KOPT-K1 (cell line): ENCODE data around the gene PEDS1.
"Not testable (repeated sequence)": the region's sequence is repeated elsewhere in the genome, so short reads cannot be mapped to it uniquely, and the experiment has no call there.

Experiments
- H3K27ac ChIP-seq: fragments of 200-600 bp; sonication (generic); 2 replicates; pipeline ENCODE4 v1.5.1; 2016; ENCODE audit warnings: antibody characterized with exemption, mild to moderate bottlenecking, low read depth, low read length; ENCODE audit not compliant: poor library complexity, severe bottlenecking
- H3K36me3 ChIP-seq: fragments of 200-600 bp; sonication (generic); 2 replicates; pipeline ENCODE4 v1.5.1; 2017; ENCODE audit warnings: antibody characterized with exemption, mild to moderate bottlenecking, low read length, moderate library complexity; ENCODE audit not compliant: insufficient read depth
- H3K9me3 ChIP-seq: fragments of 200-600 bp; sonication (generic); 2 replicates; pipeline ENCODE4 v1.5.1; 2017; ENCODE audit warnings: antibody characterized with exemption, low read length, mild to moderate bottlenecking; ENCODE audit not compliant: insufficient read depth, poor library complexity, severe bottlenecking

The PEDS1 gene

GRCh38 chr20:50136822-50137599 lies 16.5 kb downstream of the PEDS1 start:
- no peak overlapping the region for H3K27ac ChIP-seq
- peaks cover 99% of the 10 kb centered on the region for H3K36me3 ChIP-seq
- H3K9me3 ChIP-seq, result no peaks in the 10 kb centered on the region

GRCh38 chr20:50135157-50135556 lies 18.4 kb downstream of the PEDS1 start:
- H3K27ac ChIP-seq, result not testable (repeated sequence)
- H3K36me3 ChIP-seq, result peaks cover 97% of the 10 kb centered on the region

GRCh38 chr20:50133474-50134217 lies 19.9 kb downstream of the PEDS1 start:
- H3K36me3 ChIP-seq, result peaks cover 97% of the 10 kb centered on the region
- H3K9me3 ChIP-seq, result no peaks in the 10 kb centered on the region
- H3K27ac ChIP-seq, result no peak overlapping the region

More at GRCh38 chr20:50135157-50135556, 18.4 kb downstream of the PEDS1 start:
- H3K9me3 ChIP-seq, result not testable (repeated sequence)

- H3K36me3 ChIP-seq, result peaks cover 97% of the 10 kb centered on the region
- no peak overlapping the region for H3K27ac ChIP-seq
- H3K9me3 ChIP-seq, result no peaks in the 10 kb centered on the region
These were observed 20.5 kb downstream of the PEDS1 start for GRCh38 chr20:50133041-50133440.

GRCh38 chr20:50130995-50131394 lies 22.5 kb downstream of the PEDS1 start:
- Histone ChIP-seq H3K36me3 (peaks cover 97% of the 10 kb centered on the region), H3K9me3 (no peaks in the 10 kb centered on the region), H3K27ac (no peak overlapping the region)

- Histone ChIP-seq H3K27ac (no peak overlapping the region), H3K36me3 (peaks cover 97% of the 10 kb centered on the region), H3K9me3 (no peaks in the 10 kb centered on the region)
These were observed 23.2 kb downstream of the PEDS1 start for GRCh38 chr20:50130356-50130723.

GRCh38 chr20:50129662-50130355 lies 23.7 kb downstream of the PEDS1 start:
- no peaks in the 10 kb centered on the region for H3K9me3 ChIP-seq
- no peak overlapping the region for H3K27ac ChIP-seq
- H3K36me3 ChIP-seq, result peaks cover 97% of the 10 kb centered on the region

GRCh38 chr20:50128520-50128905 lies 25.0 kb downstream of the PEDS1 start:
- H3K36me3 ChIP-seq, result peaks cover 97% of the 10 kb centered on the region
- no peaks in the 10 kb centered on the region for H3K9me3 ChIP-seq
- no peak overlapping the region for H3K27ac ChIP-seq

GRCh38 chr20:50127587-50128519 lies 25.7 kb downstream of the PEDS1 start:
- peaks cover 92% of the 10 kb centered on the region for H3K36me3 ChIP-seq
- no peak overlapping the region for H3K27ac ChIP-seq
- H3K9me3 ChIP-seq, result no peaks in the 10 kb centered on the region

GRCh38 chr20:50126662-50127061 lies 26.9 kb downstream of the PEDS1 start:
- Histone ChIP-seq H3K27ac (no peak overlapping the region), H3K36me3 (peaks cover 85% of the 10 kb centered on the region)

GRCh38 chr20:50125279-50125678 lies 28.2 kb downstream of the PEDS1 start:
- Histone ChIP-seq H3K9me3 (no peaks in the 10 kb centered on the region), H3K36me3 (peaks cover 71% of the 10 kb centered on the region), H3K27ac (no peak overlapping the region)

More at GRCh38 chr20:50126662-50127061, 26.9 kb downstream of the PEDS1 start:
- H3K9me3 ChIP-seq, result no peaks in the 10 kb centered on the region

- Histone ChIP-seq H3K36me3 (peaks cover 63% of the 10 kb centered on the region), H3K9me3 (no peaks in the 10 kb centered on the region), H3K27ac (no peak overlapping the region)
These were observed 29.0 kb downstream of the PEDS1 start for GRCh38 chr20:50124496-50124895.

- H3K36me3 ChIP-seq, result peaks cover 53% of the 10 kb centered on the region
- no peaks in the 10 kb centered on the region for H3K9me3 ChIP-seq
- no peak overlapping the region for H3K27ac ChIP-seq
These were observed 30.1 kb downstream of the PEDS1 start for GRCh38 chr20:50123418-50123817.

GRCh38 chr20:50122763-50123162 lies 30.8 kb downstream of the PEDS1 start:
- H3K27ac ChIP-seq, result no peak overlapping the region
- H3K9me3 ChIP-seq, result no peaks in the 10 kb centered on the region
- peaks cover 46% of the 10 kb centered on the region for H3K36me3 ChIP-seq
